HG03064 (cell line): ENCODE results near the gene ATP7B.

ENCODE experiments used
- ATAC-seq: cut with Tn5 transposase; IDR thresholded peaks from one replicate; pipeline ENCODE4 v1.9.1; 2021; ENCODE audit warnings: low read depth; ENCODE audit not compliant: unreplicated experiment

The ATP7B gene

DNA sequence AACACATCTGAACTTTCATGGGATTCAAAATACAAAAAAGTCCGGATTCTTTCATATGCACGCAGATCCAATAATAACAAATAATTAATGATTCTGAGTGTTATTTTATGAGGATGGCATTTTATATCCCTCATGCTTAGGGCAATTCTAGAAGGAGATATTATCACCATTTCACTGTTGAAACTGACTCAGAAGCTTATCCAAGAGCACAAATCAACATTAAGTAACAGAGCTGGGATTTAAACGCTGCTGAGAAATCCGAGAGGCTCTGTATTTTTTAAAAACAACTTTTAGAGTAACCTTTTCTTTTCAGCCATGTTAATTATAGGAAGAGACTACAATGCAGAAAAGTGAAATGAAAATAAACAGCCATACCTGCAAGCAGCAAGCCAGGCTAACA, 30.3 kb downstream of the ATP7B start:
- no peak for ATAC-seq

DNA sequence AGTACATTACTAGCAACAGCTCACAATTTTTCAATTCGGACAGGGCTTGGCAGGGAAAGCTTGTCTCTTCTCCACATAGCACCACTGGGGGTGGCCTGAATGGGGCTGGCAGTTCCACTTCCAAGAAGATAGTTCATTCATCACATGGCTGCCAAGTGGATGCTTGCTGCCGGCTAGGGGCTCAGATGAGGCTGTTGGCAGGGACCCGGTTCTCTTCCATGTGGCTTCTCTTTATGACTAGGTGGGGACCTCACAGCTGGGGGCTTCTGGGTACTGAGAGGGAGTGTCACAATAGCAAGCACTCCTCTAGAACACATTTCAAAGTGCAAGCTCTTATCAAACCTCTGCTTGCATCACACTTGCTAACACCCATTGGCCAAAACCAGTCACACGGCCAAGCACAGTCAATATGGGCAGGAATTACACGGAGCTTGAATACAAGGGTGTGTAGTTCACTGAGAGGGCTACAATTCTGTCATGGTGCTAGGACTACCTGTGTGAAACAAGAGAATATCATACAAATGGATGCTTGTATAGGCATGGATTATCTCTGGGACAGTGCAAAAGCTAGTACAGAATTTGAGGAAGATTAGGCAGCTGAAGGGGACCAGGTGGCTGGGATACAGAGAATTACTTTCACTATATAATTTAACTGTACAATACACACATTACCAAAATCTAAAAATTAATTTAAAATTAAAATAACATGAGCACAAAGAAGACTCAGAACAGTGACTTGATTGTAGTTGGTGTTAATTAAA, 32.3 kb downstream of the ATP7B start:
- no peak for ATAC-seq

DNA sequence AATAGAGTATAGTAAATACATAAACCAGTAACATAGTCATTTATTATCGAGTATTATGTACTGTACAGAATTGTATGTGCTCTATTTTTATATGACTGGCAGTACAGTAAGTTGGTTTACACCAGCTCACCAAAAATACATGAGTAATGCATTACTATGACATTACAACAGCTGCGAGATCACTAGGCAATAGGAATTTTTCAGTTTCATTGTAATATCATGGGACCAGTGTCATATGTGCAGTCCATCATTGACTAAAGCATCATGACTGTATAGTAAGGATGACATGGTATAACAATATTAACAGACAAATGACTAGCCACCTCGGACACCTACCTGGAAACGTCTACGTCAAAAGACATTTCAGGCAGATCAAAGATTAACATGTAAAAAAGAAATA, 33.6 kb downstream of the ATP7B start:
- ATAC-seq = no peak

DNA sequence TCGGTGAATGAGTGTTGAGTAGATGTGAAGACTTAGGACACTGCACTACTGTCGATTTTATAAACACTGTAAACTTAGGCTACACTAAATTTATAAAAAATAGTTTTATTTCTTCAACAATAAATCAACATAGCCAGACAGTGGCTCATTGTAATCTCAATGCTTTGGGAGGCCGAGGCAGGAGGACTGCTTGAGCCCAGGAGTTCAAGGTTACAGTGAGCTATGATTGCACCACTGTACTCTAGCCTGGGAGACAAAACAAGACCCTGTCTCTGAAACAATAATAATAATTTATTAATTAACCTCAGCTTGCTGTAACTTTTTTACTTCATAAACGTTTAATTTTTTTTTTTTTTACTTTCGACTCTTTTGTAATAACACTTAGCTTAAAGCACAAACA, 34.4 kb downstream of the ATP7B start:
- no peak for ATAC-seq

DNA sequence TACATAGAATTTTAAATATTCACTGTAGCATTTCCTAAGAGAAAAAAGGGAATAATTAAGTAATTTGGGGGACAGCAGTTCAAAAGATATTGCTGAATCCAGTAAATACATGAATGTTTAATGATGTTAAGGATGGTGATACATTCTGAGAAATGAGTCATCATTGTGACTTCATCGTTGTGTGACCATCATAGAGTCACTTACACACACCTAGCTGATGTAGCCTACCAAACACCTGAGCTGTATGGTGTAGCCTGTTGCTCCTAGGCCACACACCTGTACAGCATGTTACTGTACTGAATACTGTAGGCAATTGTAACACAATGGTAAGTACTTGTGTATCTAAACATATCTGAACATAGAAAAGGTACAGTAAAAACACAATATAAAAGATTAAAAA, 34.8 kb downstream of the ATP7B start:
- ATAC-seq = no peak

DNA sequence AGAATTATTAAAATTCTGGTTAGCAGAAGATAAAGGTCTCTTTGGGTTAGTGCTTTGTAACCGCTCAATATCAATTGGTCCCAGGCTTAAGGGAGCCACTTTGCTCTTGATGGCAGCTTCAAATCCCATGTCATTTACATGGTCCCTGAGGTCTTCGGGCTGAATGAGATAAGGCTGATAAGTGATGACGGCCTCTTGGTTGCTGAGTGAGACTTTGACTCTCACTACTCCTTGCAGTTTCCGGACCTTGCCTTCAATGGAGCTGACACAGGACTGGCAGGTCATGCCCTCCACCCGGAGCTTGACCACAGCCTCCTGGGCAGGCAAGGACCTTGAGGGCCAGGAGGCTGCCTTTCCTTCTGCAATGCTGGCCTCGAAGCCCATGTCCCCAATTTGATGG, 36.8 kb downstream of the ATP7B start:
- ATAC-seq = no peak

DNA sequence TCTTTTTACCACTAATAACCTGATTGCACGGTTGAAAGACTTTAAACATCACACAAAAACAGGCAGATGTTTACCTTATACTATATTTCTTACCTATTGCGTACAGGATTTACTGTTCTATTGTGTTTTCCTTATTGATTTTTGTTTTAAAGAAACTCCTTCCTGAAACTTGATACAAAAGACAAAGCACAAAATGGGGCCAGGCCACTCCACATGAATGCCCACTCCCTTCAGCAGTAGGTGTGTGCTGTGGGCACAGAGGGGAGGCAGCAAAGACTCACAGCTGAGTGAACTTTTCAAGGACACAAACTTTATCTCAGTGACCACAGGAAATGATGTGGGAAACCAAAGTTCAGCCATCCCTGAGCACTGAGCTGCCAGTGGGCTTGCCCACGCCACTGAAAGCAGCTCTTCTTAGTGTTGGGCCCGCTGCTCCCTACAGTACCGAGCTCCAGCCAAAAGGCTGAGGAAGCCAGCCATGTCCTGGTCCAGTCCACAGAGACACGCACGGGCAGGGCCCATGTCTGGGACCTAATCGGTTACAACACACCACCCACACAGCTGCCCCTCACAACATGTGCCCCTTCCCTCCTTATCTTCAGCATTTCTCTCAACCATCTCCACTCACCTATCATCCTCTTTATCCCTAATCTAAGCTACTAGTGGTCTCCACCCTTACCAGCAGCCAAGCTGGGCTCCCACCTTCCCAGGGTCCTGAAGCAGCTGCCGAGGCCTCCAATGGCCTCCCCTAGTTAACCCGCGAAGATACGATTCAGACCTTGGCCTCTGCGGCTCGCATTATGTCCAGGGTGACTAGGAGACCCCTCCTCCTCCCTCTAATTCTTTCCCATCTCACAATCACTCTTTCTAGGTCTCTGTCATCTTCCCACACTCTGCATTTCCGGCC, 39.5 kb downstream of the ATP7B start:
- no peak for ATAC-seq

DNA sequence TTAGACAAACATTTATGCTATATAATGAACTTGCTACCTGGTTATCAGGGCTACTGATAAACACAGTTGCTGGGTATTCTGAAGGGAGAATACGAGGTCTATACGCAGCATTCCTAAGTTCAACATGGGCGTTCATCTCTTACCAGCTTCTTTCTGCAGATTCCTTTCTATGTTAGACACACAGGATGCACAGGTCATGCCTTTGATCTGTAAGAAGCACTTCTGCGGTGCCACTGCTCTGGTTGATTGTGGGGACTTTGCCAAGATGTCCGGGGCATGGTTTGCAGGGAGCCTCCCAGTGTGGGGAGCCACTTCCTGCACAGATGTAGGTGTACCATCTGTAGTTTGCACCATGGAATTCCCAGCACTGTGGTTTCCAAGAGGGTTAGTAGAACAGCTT, 40.9 kb downstream of the ATP7B start:
- ATAC-seq = no peak

DNA sequence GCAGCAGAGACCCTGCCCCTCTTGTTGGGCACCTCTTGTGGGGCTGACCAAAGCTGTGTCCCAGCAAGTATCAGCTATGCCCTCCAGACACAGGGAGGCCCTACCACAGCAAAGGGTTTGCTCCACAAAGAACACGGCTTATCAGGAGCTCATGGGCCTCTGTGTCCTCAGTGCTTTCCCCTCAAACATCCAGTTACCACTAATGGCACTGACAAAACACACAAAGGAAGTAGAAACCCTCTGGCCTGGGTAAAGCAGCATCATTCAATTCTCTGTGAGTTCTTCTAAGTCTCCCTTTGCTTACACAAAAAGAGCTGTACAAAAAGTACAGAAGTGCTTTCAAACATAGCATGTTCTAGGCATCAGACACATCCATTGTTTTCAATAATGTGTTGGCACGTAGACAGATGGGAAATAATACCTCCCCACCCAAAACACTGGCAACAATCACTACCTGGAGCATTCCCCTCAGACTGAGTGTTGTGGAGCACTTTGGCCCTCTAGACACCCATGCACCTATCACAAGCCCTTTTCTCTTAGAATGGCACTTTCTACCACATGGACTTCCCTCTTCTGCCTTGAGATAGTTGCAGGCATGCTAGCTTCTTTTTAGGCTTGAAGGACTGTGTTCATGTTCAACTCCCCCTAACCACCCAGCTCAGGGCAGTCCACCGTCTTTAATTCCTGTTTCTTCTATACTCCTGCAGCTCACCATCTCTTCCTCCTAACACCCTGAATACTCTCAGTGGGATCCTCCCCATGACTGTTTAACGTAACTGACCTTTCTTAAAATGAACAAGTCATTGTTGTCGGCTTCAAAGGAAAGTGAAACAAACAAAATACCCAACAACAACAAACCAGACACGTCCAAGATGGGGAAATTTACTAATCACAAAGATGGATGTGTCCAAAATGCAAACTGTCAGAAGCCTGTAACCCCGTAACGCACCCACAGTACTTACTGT, 43.5 kb downstream of the ATP7B start:
- ATAC-seq = no peak

DNA sequence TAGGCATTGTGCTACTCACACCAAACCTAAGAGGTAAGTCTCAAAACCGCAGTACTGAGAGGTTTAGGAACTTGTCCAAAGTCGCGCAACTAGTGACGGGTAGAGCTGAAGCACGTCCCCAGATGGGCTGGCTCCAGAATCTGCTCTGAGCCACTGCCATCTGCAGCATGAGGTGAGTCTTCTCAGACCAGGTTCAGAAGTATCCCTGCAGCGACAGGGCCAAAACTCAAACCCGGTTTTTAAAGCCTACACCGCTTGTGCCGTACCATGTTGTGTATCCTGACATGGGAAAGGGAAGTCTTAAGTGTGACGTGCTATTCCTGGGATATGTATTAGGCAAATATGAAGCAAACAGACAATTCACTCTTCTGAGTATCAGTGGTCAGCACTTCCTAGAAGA, 45.1 kb downstream of the ATP7B start:
- no peak for ATAC-seq

DNA sequence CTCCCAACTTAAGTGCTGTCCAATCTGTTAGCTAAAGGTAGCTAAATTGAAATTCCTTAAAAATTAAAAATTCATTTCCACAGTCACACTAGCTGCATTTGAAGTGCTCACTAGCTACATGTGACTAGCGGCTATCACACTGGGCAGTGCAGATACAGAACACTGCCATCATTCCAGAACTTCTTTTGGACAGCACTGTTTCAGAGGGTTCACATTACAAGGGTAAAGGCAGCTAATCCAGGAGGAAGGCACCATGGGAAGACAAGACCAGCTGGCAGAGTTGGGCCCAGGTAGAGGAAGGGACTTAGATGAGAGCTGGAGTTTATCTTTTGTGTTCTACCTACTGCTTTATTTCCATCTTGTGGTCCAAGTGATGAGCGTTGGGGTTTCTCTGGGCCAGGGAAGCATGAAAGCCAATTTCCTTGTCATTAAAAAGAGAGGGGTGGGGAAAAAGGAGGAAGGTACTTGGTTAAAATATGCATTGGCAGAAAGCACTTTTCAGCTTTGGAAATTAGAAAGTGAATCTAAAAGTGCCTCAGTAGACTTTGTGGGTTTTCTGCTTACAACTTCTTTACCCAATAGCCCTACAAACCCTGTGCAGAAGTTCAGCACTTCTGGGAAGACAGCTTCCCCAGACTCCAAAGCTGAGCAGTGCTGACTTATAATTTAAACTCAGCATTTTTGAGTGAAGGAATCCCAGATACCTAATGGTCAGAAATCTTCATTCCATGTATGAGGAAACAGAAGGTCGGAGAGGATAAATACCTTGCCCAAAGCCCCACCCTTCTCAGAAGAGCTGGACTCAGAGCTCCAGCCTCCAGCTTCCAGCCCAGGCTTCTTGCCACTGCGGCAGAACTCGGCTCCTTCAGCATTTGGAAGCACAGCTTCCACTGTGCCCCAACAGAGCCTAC, 49.5 kb downstream of the ATP7B start:
- no peak for ATAC-seq

DNA sequence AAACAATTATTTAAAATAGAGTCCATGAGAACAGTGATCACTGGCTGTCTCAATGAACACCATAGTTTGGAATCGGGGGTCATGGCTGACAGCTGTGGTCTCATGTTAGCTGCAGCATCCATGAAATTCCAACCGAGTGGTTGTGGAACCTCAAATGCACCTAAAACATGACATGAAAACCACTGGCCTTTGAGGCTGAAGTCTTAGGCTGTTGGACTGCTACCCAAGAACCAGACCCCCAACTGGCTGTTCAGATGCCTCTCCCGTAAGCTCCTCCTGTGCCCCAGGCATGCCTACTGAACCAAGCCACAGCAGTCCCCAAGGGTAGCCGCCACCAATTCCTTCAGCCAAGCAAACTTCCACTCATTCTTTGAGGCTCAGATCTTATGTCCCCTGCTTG, 50.5 kb downstream of the ATP7B start:
- ATAC-seq = no peak

DNA sequence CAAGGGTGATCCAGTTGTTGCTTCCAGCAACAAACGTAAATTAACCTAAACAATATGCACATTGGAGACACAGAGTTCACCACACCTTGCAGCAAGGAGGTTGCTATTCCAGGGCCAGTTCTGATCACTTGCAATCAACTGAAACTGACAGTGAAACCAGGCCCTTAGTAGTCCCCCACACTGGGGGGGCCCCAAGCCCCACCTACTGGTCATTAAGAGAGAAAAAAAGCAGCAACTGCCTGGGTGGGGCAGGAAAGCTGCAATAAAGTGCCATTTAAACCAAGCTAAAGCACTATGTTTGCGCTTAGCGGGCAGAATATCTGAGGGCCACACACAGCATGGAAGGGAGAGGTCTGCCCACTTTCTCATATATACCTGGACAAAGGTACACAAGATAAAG, 51.5 kb downstream of the ATP7B start:
- ATAC-seq = peak; percentile 78

DNA sequence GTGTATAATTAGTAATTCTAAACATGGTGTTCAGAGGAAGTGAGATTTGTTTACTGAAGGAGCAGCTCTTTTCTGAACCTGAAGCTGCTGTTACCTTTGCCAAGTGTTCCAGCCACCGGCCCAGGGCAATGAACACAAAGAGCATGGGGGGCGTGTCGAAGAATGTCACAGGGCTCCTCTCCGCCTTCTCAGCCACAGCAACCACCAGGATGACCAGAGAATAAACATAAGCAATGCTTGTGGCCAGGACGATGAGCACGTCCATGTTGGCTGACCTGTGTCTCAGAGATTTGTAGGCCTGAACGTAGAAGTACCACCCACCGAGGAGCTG, 53.1 kb downstream of the ATP7B start:
- no peak for ATAC-seq

DNA sequence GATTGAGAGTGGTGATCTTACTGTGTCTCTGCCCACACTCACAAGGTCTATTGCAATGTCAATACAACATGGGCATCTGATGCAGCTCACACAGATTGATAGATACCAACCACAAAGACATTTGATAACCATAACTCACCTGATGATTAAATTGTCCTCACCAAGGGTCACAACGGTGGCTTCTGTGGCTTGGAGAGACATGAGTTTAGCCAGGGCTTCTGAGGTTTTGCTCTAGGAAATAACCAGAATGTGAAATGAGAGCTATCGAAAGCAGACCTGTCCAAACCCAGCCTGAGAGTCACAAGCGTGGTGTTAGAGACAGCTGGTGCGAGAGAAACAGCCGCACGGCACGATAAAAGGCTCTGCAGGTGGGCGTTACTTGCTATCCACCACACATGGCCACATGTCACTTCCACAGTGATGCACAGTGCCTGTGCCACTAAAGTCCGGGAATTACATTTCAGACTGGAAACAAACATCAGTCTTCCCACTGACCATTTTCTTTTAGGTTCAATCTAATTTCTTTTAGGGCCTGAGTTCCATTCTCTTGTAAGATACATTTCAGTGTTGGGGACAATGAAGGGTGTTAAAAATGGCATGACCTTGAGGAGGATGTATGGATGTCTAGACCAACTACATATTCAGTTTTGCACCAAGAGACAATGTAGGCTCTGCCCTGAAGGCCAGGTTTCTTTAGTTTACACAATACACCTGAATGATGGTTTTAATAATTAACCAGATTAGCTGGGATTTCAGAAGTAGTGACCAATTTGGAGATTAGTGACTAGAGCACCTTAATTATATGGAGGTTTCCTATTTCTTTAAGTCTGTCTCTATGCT, 53.7 kb downstream of the ATP7B start:
- ATAC-seq = no peak

DNA sequence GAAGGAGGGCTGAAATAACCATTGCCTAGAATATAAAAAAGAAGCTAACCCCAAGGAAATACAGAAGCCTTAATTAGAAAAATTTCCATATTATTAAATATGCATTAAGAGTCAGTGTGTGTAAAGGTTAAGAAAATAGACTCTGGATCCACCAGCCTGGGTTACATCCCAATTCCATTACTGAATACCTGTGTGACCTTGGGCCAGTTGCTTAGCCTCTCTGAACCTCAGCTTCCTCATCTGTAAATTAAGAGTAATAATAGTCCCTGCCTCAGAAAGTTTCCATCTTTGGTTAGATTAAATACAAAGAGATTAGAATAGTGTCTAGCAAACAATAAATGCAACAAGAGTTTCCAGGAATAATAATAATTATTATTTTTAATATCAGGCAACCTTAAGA, 54.5 kb downstream of the ATP7B start:
- no peak for ATAC-seq

DNA sequence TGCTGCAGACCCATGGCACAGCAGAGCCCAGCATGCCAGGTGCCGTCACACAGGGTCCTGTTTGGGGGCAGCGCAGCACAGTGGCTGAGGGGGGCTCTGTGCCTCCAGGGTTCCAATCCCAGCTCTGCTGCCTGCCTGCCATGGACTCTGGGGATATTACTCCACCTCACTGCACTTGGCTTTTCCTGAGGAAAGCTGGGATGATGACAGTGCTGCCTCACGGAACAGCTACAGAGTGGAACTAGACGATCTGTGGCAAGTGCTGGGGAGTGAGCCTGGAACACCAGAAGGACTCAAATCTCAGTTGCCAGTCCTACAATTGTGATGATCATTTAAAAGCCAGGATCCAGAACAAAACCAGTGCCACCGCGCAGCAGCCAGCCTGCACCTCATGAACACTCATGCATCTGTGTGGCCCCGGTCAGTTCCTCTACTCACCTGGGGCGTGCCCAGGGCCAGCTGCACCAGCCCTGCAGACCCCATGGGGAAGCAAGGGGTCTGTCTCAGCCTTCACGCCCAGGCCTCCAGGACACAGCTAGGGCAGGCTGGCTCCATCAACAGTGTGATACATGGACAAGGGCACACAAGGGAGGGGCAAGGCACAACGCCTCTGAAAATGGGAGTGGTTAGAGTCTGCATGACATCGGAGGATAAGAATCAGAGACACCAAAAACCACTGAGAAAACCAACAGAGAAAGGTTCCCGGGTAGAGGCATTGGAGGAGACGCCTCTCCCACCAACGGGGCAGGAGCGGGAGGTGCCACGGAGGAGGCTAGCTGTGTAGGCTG, 55.2 kb downstream of the ATP7B start:
- ATAC-seq = no peak

DNA sequence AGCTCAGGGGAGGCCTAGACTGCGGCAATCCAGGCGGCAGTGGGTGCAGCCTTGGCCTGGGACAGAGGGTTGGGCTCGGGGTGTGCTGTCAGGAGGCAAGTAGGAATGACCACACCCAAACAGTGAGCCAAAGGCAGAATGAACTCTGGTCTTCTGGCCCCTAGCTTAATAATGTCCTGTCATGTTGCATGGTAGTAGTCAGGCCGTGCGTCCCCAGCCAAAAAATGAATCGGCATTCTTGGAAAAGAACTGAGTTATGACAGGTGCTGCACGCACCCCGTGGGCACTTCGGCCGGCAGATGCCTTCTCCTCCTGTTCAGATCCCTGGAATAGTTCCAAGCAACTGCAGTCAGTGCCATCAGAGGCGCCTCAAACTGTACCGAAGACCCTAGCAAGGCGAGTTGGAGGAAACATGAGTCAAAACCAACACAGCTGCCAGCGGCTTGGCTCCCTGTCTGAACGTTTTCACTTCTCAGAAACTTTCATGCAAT, 55.9 kb downstream of the ATP7B start:
- ATAC-seq = no peak
